Smooth muscle cell (in vitro differentiated cells): ENCODE data around the gene ZNF74. TPM values are rescaled to one million over a fixed set of nuclear protein-coding genes. Genes with fewer than 3 reads are reported as not detected.
A peak's percentile ranks its signal among the peaks of the same experiment; 100 is the strongest.
"Not testable (repeated sequence)": the region's sequence is repeated elsewhere in the genome, so short reads cannot be mapped to it uniquely, and the experiment has no call there.

Experiments
- DNase-seq: peaks from one replicate; lab custom pipeline; 2025; ENCODE audit not compliant: unreplicated experiment; lab: John Stamatoyannopoulos, UW
- H2AFZ ChIP-seq: fragments of 200-600 bp; sonication (generic); 2 replicates; pipeline ENCODE4 v1.6.0; 2016; ENCODE audit warnings: antibody characterized with exemption, low read depth, mild to moderate bottlenecking
- H3F3A ChIP-seq: fragments of 200-600 bp; sonication (generic); 2 replicates; pipeline ENCODE4 v1.6.0; 2017; ENCODE audit warnings: antibody characterized with exemption, low read depth
- H3K27ac ChIP-seq: fragments of 200-600 bp; sonication (generic); 2 replicates; pipeline ENCODE4 v1.5.1; 2016; ENCODE audit warnings: low read depth, mild to moderate bottlenecking
- H3K27me3 ChIP-seq: fragments of 200-600 bp; sonication (generic); 2 replicates; pipeline ENCODE4 v1.6.1; 2016; ENCODE audit warnings: low read depth, mild to moderate bottlenecking
- H3K36me3 ChIP-seq: fragments of 200-600 bp; sonication (generic); 2 replicates; pipeline ENCODE4 v1.5.1; 2016; ENCODE audit warnings: low read depth
- H3K4me1 ChIP-seq: fragments of 200-600 bp; sonication (generic); 2 replicates; pipeline ENCODE4 v1.5.1; 2016; ENCODE audit warnings: low read depth
- H3K4me2 ChIP-seq: fragments of 200-600 bp; sonication (generic); 2 replicates; pipeline ENCODE4 v1.6.0; 2016; ENCODE audit warnings: mild to moderate bottlenecking
- H3K4me3 ChIP-seq: fragments of 200-600 bp; sonication (generic); 2 replicates; pipeline ENCODE4 v1.5.1; 2016; ENCODE audit warnings: mild to moderate bottlenecking
- H3K79me2 ChIP-seq: fragments of 200-600 bp; sonication (generic); 2 replicates; pipeline ENCODE4 v1.6.0; 2016; ENCODE audit warnings: low read depth, mild to moderate bottlenecking
- H3K9ac ChIP-seq: fragments of 200-600 bp; sonication (generic); 2 replicates; pipeline ENCODE4 v1.6.0; 2016; ENCODE audit warnings: low read depth
- H3K9me3 ChIP-seq: fragments of 200-600 bp; sonication (generic); replicated peaks from 2 replicates; pipeline ENCODE4 v1.5.1; 2016; ENCODE audit warnings: low read depth
- H4K20me1 ChIP-seq: fragments of 200-600 bp; sonication (generic); 2 replicates; pipeline ENCODE4 v1.6.0; 2016; ENCODE audit warnings: low read depth
- WGBS: methylation state at CpG from one replicate; pipeline ENCODE4 v1.1.7; 2016; ENCODE audit warnings: low lambda C conversion rate; 5-methylcytosine and 5-hydroxymethylcytosine counted together
- polyA plus RNA-seq: library from polyadenylated mRNA; unstranded; fragments of >200 nt; fragmentation: Nextera tagmentation; extraction: Ambion mirVana; gene quantifications from 2 replicates; pipeline ENCODE4 v1.2.1, GENCODE V29; 2016
- total RNA-seq: library from RNA; depleted of rRNA; stranded (reverse); fragments of >200 nt; gene quantifications from 2 replicates; pipeline ENCODE4 v1.2.3, GENCODE V29; 2014

The ZNF74 gene
- total and polyA plus RNA-seq, 2 experiments from 2014 or later = 11.8 to 14.3 TPM

GRCh38 chr22:20357967-20358366, 36.0 kb upstream of the ZNF74 start:
- H3K4me2 ChIP-seq, H3K79me2 ChIP-seq, H3K36me3 ChIP-seq, H3F3A ChIP-seq, H3K4me3 ChIP-seq, H3K27me3 ChIP-seq, H2AFZ ChIP-seq, H3K9ac ChIP-seq, H4K20me1 ChIP-seq, DNase-seq, H3K27ac ChIP-seq, H3K9me3 ChIP-seq, H3K4me1 ChIP-seq: not testable (repeated sequence)
- WGBS = 100% methylated on average over 17 of the region's 70 CpGs

GRCh38 chr22:20358503-20359239, 35.3 kb upstream of the ZNF74 start:
- not testable (repeated sequence) for H2AFZ ChIP-seq, H3K4me3 ChIP-seq, H4K20me1 ChIP-seq, H3K9ac ChIP-seq, H3K9me3 ChIP-seq, H3K27ac ChIP-seq, H3K4me2 ChIP-seq, DNase-seq, H3K79me2 ChIP-seq, H3K27me3 ChIP-seq, H3F3A ChIP-seq, H3K4me1 ChIP-seq, H3K36me3 ChIP-seq
- 97% methylated on average over 62 of the region's 103 CpGs for WGBS

GRCh38 chr22:20360261-20360660, 33.7 kb upstream of the ZNF74 start:
- H3K27ac ChIP-seq, H3K4me3 ChIP-seq, H3K4me2 ChIP-seq, H3K9ac ChIP-seq, H3F3A ChIP-seq, H3K36me3 ChIP-seq, H3K4me1 ChIP-seq, H3K9me3 ChIP-seq, DNase-seq, H3K27me3 ChIP-seq, H4K20me1 ChIP-seq, H2AFZ ChIP-seq, H3K79me2 ChIP-seq: not testable (repeated sequence)
- WGBS = 96% methylated on average over 57 of the region's 60 CpGs

DNA sequence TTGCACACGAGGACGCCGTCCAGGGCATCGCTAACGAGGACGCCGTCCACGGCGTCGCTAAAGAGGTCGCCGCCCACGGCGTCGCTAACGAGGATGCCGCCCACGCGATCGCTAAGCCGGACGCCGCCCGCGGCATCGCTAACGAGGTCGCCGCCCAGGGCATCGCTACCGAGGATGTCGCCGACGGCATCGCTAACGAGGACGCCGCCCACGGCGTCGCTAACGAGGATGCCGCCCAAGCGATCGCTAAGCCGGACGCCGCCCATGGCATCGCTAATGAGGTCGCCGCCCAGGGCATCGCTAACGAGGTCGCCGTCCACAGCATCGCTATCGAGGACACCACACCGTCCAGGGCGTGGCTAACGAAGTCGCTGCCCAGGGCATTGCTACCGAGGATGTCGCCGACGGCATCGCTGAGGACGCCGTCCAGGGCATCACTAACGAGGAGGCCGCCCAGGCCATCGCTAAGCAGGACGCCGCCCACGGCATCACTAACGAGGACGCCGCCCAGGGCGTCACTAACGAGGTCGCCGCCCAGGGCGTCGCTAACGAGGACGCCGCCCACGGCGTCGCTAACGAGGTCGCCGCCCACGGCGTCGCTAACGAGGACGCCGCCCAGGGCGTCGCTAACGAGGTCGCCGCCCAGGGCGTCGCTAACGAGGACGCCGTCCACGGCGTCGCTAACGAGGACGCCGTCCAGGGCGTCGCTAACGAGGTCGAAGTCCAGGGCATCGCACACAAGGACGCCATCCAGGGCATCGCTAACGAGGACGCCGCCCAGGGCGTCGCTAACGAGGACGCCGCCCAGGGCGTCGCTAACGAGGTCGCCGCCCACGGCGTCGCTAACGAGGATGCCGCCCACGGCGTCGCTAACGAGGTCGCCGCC, 32.8 kb upstream of the ZNF74 start:
- not testable (repeated sequence) for DNase-seq, H3K4me3 ChIP-seq, H3K36me3 ChIP-seq, H4K20me1 ChIP-seq, H3K4me1 ChIP-seq, H3F3A ChIP-seq, H3K27ac ChIP-seq, H2AFZ ChIP-seq, H3K9ac ChIP-seq, H3K27me3 ChIP-seq, H3K4me2 ChIP-seq, H3K9me3 ChIP-seq, H3K79me2 ChIP-seq
- WGBS = 99% methylated on average over 89 of the region's 145 CpGs

GRCh38 chr22:20361752-20362229, 32.2 kb upstream of the ZNF74 start:
- not testable (repeated sequence) for H3K79me2 ChIP-seq, DNase-seq, H3K4me3 ChIP-seq, H3K4me1 ChIP-seq, H3K4me2 ChIP-seq, H2AFZ ChIP-seq, H3K36me3 ChIP-seq, H3K27ac ChIP-seq, H3F3A ChIP-seq, H3K9me3 ChIP-seq, H3K27me3 ChIP-seq, H3K9ac ChIP-seq, H4K20me1 ChIP-seq
- WGBS = 99% methylated on average over 41 of the region's 54 CpGs

DNA sequence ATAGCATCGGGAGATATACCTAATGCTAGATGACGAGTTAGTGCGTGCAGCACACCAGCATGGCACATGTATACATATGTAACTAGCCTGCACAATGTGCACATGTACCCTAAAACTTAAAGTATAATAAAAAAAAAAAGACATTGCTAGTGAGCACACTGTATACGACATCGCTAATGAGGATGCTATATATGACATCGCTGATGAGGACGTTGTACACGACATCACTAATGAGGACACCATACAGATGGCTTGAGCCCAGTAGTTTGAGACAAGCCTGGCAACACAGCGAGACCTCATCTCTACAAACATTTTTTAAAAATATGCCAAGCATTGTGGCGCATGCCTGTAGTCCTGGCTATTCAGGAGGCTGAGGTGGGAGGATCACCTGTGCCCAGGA, 31.5 kb upstream of the ZNF74 start:
- not testable (repeated sequence) for H3K36me3 ChIP-seq, DNase-seq, H4K20me1 ChIP-seq, H3K27me3 ChIP-seq, H3K4me3 ChIP-seq, H3K27ac ChIP-seq, H3K79me2 ChIP-seq, H3K4me1 ChIP-seq, H2AFZ ChIP-seq, H3K9me3 ChIP-seq, H3F3A ChIP-seq, H3K9ac ChIP-seq, H3K4me2 ChIP-seq
- WGBS = 95% methylated on average over 10 of the region's 10 CpGs

DNA sequence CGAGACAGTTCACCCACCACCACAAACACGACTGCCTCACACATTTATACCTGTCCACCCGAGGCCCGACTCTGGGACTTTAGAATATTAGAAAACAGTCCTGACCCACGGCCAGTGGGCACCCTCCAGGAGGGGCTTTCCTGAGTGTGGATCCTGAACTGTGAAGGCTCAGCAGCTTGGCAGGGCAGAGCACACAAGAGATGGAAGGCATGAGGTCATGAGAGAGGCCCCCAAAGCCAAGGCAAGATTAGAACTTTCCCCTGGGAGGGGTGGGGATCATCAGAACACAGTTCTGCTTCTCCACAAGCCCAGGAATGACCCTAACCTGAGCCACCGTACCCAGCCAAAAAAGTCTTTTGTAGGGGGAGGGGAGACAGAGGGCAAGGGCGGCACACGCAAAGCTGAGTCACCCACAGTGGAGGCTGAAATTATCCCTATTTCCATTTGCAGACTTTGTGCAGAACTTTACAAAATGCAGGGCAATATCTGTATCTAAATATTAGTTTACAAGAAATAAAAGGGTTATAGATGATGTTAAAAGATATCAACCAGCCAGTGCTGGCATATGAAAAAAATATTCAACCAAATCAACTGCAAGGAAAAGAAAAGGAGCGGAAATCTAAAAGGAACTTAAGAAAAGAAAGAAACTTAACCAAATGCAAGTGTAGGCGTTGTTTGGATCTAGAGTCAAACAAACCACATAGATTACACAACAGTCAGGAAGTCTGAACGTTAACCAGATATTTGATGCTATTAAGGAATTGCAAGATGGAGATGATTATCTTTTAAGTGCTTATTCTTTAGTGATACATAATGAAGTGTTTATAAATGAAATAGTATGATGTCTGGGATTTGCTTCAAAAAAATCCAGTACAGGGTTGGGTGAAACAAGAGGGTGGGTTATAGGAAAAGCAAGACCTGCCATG, 29.4 kb upstream of the ZNF74 start:
- H2AFZ ChIP-seq, H4K20me1 ChIP-seq, H3K79me2 ChIP-seq, DNase-seq, H3K4me3 ChIP-seq, H3K36me3 ChIP-seq, H3F3A ChIP-seq, H3K27me3 ChIP-seq, H3K9ac ChIP-seq, H3K4me1 ChIP-seq, H3K9me3 ChIP-seq: not testable (repeated sequence)
- Histone ChIP-seq H3K4me2 (peak overlapping the region; percentile 71), H3K27ac (peak overlapping the region; percentile 83)
- WGBS = 55% methylated on average over 11 of the region's 11 CpGs

DNA sequence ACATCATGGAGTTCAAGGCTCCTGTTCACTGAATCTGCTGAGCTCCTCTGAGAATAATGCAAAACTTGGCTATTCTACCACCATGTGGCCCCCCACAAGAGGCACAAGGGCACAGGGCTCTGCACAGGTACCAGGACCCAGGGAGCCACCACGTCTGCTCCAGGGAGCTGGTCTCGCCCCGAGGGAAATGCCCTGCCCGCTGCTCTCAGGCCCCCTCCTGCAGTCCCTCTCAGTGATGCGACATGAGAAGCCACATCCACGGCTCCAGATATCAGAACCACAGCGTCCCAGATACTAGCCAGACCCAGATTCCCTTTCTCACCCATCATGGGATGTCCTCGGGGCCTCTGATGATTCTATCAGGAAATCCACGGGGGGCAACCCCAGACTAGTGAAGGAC, 27.1 kb upstream of the ZNF74 start:
- H3K27ac ChIP-seq, H3K4me3 ChIP-seq, H3K4me2 ChIP-seq, H3K9ac ChIP-seq, H3K9me3 ChIP-seq, H3K36me3 ChIP-seq, H2AFZ ChIP-seq, H3K79me2 ChIP-seq, DNase-seq, H3K27me3 ChIP-seq, H3K4me1 ChIP-seq, H4K20me1 ChIP-seq, H3F3A ChIP-seq: not testable (repeated sequence)
- 86% methylated on average over 9 of the region's 9 CpGs for WGBS
